Amniotic stem cell (primary cell): ENCODE data around the gene AEBP1.

Experiments used
- DNase-seq: peaks from one replicate; lab custom pipeline; 2025; lab: John Stamatoyannopoulos, UW

Gene AEBP1

DNA sequence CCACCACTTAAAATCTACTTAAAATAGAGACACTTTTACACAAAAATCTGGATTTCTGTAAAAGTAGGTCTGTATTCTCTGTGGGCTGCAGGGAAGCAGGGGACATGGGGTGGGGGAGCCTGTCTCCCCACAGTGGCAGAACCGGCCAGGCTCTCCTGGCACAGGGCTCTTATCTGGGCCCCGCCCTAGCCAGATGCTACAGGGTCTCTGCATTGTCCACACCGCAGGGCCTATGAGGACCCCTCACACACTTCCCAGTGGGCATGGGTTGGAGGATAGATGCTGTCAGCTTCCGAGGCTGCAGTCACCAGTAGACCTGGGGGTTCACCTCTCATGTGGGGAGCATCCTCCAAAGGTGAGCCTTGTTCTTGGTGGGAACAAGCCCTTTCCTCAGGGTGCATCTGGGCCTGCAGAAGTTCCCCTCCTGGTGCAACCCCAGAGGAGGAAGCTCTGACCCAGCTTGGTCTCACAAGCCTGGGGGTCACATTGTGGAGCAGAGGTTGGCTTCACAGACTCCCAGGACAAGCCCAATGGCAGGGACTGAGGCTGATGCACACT lies 52.4 kb downstream of the AEBP1 start:
- DNase-seq, result no peak

DNA sequence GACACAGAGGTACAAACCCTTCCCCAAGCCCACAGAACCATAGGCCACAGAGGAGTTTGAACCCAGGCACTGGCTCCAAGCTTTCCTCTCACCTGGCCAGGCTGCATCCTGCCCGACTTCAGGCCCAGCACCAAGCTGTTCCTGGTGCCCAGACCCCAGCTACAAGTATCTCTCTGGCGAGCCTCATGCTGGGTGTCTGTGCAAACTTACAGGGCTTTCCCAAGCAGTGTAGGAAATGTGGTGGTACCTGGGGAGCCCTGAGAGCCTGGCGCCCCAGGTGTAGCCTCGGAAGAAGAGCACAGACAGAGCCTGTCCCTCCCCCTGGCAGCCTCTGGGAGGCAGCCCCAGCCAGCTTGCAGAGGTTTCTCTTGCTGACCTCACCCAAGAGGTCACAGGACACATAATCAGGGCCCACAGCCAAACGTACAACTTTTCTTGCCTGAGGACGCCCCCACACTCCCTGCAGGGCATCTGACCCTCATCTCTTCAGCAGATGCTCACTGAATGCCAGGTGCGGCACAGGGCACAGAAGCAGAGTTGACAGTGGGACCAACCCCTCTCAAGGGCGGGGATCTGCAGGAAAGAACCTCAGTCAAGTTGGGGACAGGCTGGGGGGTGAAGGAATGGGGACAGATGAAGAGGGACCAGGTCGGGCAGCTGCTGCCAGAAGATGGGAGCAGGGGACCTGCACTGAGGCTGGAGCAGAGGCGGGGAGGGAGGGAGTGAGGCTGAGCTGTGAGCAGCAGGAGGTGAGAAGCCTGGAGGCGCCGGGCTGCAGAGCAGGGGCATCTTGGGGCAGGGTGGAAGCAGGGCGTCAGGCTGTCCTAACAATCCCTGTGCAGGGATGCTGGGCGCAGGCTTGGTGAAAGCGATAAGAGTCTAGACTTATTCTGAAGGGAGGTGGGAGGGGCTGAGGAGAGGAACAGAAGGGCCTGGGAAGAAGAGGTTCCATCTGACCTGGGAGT lies 53.3 kb downstream of the AEBP1 start:
- DNase-seq, result no peak

DNA sequence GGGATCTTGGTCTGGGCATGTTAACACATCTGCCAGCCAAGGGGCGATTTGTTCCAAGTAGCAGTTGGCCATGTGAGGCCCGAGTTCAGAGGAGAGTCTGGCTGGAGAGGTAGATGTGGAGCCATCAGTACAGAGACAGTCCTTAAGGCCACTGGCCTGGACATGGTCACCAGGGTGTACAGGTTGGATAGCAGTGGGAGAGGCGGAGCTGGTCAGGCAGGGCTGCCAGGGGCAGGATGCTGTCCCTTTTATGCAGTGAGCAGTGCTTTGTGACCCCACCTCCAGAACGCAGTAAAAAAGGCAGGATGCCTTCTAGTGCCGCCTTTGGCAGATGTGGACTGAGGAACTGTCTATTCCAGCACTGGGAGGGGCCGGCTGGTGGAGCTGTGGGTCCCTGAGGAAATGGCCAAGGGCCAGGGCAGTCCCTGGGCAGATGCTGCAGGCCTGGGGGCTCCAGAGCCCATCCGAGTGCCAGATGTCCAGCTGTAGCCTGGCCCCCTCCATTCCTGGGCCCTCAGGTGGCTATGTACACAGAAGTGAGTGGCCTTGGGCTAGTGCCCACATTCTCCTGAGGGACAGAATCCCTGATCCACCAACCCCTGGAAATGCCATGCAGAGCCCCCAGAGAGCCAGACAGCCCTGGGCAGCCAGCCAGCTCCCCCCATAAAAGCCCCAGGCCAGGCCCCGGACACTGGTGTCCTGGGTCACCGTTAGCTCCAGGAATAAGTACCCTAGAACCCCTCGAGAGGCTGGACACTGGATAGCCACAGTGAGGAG lies 54.1 kb downstream of the AEBP1 start:
- DNase-seq, result no peak

DNA sequence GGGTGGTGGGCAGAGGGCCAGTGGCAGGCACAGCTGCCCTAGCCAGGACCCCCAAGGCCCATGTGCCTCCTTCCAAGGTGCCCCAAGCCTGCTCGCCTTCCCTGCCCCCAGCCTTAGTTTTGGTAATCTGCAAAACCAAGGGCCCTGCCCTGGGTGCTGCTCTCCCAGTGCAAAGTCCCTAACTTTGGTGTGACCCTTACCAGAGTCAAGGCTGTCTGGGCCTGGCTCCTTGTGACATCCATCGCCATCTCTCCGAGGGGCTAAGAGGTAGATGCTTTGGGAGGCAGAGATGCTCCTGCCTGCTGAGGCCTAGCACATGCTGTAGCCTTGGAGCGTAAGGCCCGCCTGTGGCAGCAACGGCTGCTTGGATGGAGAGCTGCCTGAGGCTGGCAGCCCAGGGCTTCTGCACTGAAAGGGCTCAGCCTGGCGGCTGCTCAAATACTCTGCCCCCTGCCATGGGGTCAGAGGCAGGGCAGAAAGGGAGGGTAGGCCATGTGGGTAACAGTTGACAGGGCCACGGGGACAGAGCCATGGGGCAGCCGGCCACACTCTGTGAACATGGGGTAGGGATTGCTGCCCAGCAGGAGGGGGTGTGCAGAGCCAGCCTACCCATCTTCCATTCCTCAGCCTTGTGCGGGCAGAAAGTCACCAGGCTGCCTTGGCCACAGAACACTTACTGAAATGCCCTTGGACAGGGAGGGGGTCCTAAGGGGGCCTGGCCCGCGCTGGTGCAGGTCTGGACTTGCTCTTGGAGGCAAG lies 54.9 kb downstream of the AEBP1 start:
- DNase-seq, result no peak

DNA sequence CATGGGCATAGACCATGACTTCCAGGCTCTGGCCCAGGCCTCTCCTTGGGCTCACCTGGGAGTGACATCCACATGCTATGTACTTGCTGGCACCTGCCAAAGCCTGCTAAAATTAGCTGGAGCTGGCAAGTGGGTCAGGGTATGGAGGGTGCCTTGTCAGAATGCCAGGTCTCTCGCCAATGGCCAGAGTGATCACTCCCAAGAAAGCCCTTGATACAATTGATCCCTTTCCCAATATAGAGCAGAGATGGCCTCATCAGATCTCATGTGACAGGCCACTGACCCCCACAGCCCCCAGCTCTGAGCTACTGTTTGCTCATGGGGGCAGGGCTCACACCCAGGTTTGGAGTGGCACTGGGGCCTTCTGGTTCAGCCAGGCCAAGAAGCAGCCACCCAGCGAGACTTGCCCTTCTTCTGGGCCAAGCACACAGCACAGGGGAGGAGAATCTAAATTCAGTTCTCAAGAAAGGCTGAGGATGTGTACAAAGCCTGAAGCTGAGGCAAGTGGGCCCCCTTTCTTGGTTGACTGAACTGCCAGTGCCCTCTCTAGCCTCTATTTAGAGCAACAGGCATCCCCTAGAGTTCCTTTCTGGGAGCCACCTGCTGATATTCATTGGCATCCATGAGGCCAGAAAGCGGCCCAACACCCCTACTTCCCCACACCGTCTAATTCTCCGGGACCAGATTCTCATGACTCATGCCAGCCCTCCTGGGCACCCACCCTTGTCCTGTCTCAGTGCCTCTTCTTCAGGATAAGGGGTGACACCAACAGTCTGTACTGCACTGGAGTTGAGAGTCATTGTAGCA lies 55.9 kb downstream of the AEBP1 start:
- no peak for DNase-seq

DNA sequence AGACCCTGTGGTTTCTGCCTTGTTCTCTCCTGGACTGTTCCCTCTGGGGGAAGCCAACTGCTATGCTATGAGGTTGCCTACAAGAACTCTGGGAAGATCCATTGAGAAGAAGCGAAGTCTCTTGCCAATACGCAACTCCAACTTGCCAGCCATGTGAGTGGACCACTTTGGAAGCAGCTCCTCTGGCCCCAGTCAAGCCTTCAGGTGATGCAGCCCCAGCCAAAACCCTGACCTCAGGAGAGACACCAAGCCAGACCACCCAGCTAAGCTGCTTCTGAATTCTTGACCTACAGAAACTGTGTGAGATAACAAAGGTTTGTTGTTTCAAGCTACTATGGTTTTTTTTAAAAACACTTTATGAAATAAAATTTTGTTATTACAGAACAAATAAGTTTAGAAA lies 57.2 kb downstream of the AEBP1 start:
- no peak for DNase-seq

DNA sequence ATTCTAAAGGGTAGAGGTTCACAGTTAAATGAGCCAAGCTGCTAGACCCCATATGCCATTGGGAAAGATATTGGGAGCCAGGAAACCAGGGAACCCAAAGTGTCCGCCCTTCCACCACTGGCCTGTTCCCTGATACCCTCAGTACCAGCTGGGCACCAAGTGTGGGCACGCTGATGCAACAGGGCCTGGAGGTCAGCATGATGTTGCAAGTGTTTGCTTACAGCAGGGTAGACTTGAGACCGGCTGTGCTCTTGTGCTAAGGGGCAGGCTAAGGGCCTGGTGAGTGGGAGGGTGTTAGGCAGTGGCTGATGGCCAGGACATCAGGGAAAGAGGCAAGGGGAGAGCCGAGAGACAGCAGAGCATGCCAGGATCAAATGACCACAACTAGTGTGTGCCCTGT lies 58.0 kb downstream of the AEBP1 start:
- DNase-seq, result no peak

DNA sequence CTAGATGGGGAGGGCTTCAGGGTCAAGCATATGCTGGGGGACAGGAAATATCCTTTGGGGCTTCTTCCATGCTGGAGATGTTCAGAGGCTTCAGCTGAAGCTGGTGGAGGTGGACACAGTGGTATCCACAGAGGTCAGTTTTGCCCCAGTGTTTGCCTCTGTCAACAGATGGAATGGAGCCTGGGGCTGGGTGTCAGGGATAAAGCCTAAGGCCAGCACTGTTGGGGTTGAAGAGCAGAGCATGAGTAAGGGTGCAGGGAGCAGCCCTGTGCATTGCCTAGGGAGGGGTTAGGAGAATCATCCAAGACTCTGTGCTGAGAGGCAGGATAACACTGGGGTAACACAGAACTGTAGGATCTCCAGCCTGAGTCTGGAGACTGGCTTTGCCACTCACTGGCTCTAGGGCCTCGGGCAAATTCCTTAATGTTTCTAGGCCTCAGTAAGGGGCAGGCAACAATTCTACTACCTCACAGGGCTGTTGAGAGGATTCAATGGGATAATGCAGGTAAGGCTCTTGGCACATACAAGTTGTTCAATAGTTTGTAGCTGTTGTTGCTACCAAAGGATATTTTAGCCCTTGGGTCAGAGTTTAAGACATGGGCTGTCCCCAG lies 58.7 kb downstream of the AEBP1 start:
- DNase-seq, result no peak

DNA sequence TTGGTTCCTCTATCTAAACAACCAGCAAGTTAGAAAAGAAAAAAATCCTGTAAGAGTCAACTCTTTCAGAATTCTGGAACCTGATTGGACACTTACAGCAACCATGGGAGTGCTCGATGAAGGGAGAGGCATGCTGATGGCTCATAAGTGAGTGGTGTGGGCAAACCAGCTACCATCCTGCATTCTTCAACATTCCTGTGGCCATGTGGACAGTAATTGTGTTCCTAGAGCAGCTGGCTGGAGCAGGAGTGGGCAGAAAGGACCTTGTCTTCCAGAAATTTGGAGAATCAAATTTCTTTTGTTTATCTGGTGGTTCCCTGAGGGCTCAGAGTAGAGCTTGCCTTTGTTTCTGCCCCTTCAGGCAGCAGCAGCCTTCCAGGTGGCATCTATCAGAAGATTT lies 59.4 kb downstream of the AEBP1 start:
- DNase-seq, result peak; percentile 74
